GM12872 (cell line): ENCODE data around the gene LCN12.

Experiments used
- TF ChIP-seq, protein P1 (sequence below): IDR thresholded peaks from 3 replicates; pipeline ENCODE4 v1.5.1; 2011; ENCODE audit warnings: low read depth, mild to moderate bottlenecking, low read length, moderate library complexity; ENCODE audit not compliant: insufficient read depth

Gene LCN12

DNA sequence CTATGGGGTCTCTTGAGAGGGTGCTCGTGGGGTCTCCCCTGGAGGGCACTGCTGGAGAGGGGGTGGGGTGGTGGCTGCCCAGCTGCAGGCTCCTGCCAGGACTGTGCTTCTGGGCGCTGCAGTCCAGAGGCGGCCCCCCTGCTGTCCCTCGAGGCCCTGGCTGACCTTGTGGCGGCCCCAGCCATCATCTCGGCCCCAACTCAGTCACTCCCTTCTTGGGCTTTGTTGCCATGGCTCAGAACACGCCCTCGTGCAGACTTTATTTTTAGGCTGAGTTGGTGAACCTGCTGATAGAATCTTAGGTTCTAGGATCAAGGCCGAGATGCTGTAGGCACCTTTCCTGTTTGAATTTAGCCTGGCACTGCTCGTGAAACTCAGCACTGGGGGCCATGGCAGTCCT is 30.4 kb upstream of the LCN12 start:
- TF ChIP-seq, protein P1, sequence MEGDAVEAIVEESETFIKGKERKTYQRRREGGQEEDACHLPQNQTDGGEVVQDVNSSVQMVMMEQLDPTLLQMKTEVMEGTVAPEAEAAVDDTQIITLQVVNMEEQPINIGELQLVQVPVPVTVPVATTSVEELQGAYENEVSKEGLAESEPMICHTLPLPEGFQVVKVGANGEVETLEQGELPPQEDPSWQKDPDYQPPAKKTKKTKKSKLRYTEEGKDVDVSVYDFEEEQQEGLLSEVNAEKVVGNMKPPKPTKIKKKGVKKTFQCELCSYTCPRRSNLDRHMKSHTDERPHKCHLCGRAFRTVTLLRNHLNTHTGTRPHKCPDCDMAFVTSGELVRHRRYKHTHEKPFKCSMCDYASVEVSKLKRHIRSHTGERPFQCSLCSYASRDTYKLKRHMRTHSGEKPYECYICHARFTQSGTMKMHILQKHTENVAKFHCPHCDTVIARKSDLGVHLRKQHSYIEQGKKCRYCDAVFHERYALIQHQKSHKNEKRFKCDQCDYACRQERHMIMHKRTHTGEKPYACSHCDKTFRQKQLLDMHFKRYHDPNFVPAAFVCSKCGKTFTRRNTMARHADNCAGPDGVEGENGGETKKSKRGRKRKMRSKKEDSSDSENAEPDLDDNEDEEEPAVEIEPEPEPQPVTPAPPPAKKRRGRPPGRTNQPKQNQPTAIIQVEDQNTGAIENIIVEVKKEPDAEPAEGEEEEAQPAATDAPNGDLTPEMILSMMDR, result no peak

DNA sequence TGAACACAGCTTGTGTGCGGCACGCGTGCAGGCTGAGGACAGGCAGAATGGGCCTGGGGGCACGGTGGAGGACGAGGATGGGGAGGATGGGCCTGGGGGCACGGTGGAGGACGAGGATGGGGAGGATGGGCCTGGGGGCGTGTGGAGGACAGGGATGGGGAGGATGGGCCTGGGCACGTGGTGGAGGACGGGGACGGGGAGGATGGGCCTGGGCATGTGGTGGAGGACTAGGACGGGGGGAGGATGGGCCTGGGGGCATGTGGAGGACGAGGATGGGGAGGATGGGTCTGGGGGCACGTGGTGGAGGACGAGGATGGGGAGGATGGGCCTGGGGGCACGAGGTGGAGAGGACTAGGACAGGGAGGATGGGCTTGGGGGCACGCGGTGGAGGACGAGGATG is 29.5 kb upstream of the LCN12 start:
- TF ChIP-seq, protein P1, result no peak

DNA sequence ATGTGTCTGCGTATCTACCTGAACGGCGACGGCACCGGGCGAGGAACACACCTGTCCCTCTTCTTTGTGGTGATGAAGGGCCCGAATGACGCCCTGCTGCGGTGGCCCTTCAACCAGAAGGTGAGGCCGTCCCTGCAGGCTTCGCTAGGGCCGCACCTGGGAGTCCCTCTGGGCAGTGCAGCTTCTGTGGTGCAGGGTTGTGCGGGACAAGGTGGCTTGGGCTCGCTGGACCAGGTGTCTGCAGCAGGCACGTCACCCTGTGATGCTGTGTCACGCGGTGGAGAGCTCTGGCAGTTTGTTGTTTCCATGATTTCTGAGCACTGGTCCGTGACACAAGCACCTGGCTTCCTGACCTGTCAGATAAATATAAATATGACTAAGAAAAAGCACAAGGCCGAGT is 28.2 kb upstream of the LCN12 start:
- TF ChIP-seq, protein P1, result no peak

DNA sequence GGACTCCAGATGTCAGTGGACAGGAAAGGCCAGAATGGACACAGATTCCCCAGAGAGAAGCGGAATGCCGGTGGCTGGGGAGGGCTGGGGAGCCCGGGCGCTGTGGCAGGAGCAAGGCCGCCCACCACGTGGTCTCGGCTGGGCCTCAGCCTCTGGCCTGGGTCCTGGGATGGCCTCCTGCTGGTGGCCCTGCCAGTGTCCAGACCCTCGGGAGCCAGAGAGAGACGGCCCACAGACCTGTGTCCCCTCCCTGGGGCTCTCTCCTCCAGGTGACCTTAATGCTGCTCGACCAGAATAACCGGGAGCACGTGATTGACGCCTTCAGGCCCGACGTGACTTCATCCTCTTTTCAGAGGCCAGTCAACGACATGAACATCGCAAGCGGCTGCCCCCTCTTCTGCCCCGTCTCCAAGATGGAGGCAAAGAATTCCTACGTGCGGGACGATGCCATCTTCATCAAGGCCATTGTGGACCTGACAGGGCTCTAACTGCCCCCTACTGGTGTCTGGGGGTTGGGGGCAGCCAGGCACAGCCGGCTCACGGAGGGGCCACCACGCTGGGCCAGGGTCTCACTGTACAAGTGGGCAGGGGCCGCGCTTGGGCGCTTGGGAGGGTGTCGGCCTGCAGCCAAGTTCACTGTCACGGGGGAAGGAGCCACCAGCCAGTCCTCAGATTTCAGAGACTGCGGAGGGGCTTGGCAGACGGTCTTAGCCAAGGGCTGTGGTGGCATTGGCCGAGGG is 26.5 kb upstream of the LCN12 start:
- TF ChIP-seq, protein P1, result no peak

DNA sequence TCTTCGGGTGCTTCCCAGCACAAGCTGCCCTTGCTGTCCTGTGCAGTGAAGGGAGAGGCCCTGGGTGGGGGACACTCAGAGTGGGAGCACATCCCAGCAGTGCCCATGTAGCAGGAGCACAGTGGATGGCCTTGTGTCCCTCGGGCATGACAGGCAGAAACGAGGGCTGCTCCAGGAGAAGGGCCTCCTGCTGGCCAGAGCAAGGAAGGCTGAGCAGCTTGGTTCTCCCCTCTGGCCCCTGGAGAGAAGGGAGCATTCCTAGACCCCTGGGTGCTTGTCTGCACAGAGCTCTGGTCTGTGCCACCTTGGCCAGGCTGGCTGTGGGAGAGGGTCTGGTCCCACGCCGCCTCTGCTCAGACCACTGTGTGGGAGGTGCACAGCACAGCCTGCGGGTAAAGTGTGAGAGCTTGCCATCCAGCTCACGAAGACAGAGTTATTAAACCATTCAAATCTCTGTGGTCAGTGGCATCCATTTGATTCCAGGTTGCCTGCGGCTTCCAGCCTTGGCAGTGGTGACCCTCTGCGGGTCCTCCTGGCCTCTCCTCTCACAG is 25.8 kb upstream of the LCN12 start:
- TF ChIP-seq, protein P1, result 0 out of 3 replicates have a peak, but pooled peaks have one; percentile 27

DNA sequence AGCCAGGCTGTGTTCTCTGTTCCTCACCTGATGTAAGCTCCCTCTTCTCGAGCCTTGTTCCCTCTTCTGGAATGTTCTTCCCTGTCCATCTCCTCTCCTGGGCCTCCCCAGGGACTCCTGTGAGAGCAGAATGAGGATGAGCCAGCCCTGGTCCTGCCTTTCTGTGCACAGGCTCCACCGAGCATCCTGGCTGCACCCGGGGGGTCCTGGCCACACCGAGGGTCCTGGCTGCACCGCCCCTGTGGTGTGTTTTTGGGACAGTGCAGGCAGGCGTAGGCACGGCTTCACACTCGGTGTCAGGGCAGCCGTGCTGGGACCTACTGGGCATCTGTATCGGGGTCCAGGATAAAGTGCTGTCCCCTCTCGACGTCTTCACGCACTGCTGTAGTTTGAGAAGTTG is 25.3 kb upstream of the LCN12 start:
- TF ChIP-seq, protein P1, result no peak

DNA sequence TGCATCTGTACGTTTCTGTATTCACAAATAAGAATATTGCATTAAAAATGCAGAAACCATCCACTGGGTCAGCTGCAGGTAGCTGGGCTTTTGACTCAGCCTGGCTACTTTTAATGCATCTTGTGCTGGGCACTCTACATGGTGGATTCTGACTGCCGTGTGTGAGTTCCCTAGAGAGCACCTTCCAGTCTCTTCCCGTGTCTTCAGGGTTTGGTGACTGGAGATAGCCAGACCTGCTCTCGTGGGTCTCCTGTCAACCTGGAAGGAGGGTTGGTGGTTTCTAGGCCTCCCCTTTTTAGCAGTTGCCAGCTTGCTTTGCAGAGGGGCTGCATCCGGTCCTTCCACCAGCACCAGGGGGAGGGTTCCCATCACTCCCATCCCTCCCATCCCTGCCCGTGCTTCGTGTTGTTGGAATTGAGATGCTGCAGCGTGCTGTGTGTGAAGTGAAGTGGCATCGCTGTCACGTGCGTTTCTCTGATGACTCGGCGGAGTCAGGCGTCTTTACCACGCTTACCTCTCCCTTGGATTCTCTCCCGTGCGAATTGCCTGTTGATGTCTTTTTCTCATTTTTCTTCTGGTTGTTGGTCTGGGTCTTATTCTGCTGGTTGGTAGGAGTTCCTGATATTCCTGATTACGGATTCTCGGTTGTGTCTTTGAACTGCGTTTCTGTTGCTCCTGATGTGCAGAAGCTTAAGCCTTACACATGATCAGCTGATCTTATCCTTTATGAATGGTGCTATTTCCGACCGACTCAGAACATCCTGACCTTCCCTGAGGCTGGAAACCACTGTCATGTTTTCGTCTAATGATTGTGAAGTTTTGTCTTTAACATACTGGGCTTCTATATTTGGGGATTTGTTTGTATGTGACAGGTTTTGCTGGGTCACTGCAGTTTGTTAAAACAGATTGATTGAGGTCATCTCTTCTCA is 24.5 kb upstream of the LCN12 start:
- TF ChIP-seq, protein P1, result no peak
